ENCODE measurements around the gene OR51Q1.

Gene OR51Q1, protein sequence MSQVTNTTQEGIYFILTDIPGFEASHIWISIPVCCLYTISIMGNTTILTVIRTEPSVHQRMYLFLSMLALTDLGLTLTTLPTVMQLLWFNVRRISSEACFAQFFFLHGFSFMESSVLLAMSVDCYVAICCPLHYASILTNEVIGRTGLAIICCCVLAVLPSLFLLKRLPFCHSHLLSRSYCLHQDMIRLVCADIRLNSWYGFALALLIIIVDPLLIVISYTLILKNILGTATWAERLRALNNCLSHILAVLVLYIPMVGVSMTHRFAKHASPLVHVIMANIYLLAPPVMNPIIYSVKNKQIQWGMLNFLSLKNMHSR

DNA sequence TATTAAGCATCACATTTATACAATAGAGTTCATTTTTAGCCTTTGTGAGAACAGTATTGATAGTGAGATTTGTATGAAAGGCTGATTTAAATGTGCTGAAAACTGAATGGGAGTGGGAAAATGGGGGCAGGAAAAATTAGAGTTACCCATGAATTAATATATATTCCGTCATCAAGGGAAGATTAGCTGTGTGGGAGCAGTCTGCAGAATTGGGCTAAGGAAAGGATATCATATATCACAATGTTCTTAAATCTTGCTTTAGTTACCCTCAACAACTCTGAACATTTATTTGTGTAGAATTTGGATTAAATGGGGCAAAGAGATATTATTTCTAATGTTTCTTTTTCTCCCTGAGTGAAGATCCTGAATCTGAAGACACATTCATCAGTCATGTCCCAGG is at the start of gene OR51Q1:
Gene OR51Q1, plus strand, starts transcription at position 301 of the 400 bp plus-strand sequence. Its CDS starts 90 bp downstream, at position 391.
- FAIRE-seq (no peak), DNase-seq (ENCODE audit: insufficient read length, low spot score) (no peak)

DNA sequence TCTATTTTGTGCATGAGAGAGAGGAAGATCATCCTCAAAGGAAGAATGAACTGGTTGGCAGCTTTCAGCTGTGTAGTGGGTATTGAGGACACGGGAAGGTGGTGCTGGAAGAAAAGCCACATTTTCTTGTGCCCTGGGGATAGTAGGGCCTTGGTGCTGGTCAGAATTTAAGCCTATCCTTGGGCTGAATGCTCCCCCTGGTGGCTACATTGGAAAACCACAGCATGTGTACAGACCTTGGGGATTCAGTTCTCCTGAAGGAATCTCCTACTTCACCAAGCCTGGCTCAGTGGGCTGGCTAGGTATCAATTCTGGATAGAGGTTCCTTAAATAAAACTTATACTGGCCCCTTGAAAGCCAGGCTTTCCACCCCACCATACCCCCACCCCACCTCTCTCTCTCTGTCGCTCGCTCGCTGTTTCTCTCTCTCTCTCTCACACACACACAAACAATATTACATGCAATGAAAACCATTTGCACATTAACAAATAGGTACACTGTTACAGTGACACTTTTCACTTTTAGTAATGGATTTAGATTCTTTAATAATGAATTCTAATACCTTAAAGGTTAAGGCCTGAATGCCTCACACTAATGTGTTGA is 41.1 kb upstream of the OR51Q1 start:
- DNase-seq (ENCODE audit: insufficient read length, low spot score), result peak; percentile 33
- no peak for FAIRE-seq

DNA sequence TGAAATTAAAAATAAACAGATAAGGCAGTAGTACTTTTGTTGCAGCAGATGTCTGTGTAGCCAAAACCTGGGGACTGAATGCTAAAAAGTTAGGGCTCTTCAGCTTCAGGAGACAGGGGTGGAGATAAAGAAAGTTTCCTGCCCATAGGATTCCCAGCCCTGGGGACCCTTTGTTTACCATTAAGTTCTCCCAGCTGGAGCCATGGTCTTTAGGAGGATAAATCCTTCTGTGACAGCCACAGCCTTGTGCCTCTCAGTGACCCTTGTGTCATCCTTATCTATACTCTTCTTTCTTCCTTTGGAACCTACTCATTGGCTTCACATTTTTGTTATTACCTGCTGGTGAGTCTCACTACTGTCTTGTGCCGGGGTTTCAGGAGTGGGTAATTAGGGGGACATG is 38.3 kb upstream of the OR51Q1 start, which contains the start of gene OR51M1:
Gene OR51M1, plus strand, starts transcription at position 237 of the 400 bp plus-strand sequence. CDS start 5,587 bp downstream, outside the sequence.
- FAIRE-seq (no peak), DNase-seq (ENCODE audit: insufficient read length, low spot score) (no peak)

DNA sequence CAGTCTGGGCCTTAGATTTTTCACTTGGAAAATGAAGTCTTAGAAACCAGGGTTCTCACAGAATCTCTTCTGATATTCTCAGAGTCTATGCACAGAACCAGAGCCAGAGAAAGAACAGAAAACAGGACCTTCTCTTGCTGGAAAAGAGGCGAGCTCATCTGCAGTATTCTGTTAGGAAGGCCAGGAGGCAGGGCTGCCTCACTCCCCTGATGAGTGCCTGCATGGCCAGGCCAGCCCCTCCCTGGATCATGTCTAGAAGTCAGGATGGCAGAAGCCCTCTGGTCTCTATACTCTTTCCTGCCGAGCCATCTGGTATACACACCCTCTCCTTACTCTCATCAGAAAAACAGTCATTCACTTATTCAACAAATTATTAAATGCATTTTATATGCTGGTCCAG is 37.6 kb upstream of the OR51Q1 start:
- DNase-seq (ENCODE audit: insufficient read length, low spot score), result no peak
- no peak for FAIRE-seq

DNA sequence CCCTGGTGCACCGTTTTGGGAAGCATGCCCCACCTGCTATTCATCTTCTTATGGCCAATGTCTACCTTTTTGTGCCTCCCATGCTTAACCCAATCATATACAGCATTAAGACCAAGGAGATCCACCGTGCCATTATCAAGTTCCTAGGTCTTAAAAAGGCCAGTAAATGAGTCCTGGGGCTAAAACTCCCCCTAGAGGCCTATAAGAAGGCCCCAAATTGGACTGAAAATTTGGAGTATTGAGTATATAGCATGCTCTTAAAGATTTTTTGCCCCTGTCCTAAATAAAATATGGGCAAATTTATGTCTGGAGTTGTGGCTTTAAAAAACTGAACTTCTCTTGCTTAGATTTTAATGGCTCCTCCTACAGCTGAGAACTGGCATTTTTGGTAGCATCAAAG is 31.7 kb upstream of the OR51Q1 start:
- DNase-seq (ENCODE audit: insufficient read length, low spot score) (no peak), FAIRE-seq (no peak)

DNA sequence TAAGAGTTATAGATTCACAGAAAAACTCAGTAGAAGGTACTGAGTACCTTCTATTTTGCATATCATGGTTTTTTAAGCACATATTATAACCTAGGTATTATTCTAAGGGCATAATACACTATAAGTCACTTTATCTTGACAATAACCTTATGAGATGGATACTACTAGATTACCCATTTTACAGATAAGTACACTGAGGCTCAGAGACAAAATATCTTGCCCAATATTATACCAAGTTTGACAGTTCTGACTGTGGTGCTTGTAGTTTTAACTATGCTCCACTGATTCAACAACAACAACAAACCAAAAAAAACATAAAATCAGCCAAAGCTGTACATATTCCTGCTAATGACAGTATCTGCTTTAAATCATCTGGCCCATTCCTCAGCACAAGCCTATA is 27.8 kb upstream of the OR51Q1 start:
- no peak for FAIRE-seq
- DNase-seq (ENCODE audit: insufficient read length, low spot score), result no peak

DNA sequence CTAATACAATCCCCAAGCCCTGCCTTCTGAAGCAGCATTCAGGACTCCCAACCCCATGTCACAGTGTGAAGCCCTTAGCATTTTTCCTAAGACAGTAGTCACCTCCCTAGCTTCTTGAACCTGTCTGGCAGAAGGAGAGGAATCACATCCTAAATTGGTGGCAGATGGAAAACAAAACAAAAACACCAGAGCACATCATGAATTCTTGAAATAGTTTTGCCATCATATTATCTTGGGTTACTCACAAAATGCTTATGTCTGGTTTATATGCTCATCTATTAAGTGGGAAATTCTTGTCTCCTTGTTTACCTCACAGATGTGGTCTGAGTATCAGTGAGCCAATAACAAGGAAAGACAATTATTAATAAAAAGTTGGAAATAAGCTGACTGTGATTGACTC is 23.0 kb upstream of the OR51Q1 start:
- FAIRE-seq, result no peak

DNA sequence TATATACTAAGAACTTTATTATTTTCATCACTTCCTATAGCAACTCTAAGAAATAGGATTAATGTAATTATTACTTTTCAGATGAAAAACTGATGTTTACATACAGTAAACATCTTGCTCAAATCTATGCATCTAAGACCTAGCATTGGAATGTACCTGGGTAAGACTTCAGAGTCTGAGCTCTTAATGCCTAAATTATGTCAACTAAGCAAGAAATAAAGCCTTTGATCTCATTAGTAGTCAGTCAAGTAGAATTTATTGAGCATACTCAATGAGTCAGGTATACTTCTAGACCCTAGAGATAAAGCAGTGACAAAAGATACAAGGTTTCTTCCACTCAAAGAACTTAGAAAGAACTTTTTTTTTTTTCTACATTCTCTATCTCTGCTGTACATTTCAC is 16.7 kb upstream of the OR51Q1 start:
- no peak for DNase-seq (ENCODE audit: insufficient read length, low spot score)
- FAIRE-seq, result no peak

More for the DNA sequence above, 23.0 kb upstream of the OR51Q1 start:
- no peak for DNase-seq (ENCODE audit: insufficient read length, low spot score)

DNA sequence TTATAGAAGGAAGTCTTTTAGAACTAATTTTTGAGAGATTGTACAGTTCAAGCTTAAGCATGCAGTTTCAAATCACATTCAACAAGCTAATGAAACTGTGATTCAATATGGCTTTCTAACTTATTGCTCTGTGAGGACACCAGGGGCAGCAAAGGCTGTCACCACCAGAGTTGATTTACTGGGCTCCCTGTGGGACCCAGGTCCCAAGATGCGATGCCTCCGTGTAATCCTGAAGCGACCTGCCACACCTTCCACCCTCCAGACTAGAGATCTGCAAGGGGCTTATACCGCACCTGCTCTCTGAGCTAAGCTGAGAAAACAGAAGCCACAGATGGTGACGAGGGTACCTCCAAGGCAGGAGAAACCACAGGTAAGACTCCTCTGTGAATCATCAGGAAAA is 918 bp upstream of the OR51Q1 start:
- FAIRE-seq, result no peak
- no peak for DNase-seq (ENCODE audit: insufficient read length, low spot score)

DNA sequence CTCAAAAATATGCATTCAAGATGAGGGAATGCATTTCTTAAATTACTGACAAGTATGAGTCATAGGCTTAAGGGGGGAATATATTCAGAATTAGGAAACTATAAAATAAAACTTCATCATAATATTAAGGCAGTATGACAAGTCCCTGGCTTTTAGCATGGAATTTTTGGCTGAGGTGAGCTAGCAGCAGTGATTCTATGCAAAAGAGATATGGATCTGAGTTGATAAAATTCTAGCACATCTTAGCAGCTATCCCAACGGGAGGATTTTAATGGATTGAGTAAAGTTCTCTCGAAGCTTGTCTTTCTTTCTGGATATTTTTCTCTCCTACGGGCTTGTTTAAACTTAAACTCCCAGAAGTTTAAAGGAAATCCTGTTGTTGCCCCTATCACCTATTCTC is 1.2 kb downstream of the OR51Q1 start:
- DNase-seq (ENCODE audit: insufficient read length, low spot score) (no peak), FAIRE-seq (no peak)

DNA sequence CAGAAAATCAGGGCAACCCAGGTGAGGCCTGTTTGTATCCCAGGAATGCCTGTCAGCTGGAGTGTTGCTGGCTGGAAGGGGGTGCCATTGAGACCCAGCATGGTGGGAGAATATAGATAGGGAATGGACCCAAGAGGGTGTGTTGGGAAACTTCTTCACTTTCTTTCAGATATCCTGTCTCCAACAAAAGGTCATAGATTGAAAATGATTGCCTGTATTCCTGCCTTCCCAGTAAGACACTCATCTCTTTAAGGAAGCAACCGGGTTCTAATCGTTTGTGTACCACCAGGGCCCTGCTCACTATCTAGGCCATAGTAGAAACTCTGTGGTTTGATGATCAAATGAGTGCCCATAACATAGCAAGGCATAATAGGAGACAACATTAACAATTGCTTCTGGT is 19.5 kb downstream of the OR51Q1 start, which contains the start of gene OR51I1:
Gene OR51I1, minus strand, starts transcription at position 101 of the 400 bp plus-strand sequence. Its CDS starts 0 bp downstream, at position 101.
- DNase-seq (ENCODE audit: insufficient read length, low spot score), result no peak

DNA sequence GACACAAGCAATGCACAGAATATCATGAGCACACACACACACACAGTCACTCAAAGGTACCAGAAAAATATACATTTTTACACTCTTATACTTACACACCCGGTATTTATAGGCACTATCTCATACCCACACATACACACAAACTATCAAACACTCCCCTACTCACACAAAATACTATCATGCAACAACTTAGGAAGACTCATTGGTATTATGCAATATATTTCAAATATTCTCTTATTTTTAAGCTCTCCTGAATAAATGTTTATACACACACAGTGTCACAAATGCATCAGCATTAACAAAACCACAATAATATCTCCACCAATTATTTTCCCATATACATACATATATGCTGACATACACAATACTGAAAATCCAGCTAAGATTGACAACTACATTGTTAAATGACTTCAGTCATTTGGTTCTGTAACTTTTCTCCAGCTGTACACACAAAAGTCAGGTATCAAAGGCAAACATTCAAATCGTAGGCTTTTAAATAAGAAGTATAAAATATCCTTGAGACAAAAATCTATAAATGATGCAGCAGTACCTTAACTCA is 22.0 kb downstream of the OR51Q1 start:
- DNase-seq (ENCODE audit: insufficient read length, low spot score), result no peak
- no peak for FAIRE-seq

More for the DNA sequence above, 19.5 kb downstream of the OR51Q1 start, which contains the start of gene OR51I1:
- no peak for FAIRE-seq

DNA sequence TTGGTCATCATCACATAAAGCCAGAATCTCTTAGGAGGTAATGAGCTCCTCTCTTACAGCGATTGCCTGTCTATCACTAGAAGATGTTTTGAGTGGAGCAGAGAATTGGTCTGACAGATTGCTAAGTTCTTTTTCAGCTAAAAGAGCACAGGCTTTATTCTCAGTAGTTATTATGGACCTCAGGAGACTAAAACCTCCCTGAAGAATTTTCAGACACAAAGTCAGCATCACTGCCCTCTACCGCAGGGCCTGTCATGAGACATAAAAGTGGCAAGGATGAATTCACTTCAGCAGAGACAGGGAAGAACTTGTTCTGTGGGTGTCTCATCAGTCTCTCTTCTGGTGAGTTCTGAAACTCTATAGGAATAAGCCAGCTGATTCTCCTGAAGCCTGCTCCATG is 27.1 kb downstream of the OR51Q1 start, which contains the start of gene OR51I2:
Gene OR51I2, plus strand, starts transcription at position 301 of the 400 bp plus-strand sequence. CDS start 4,166 bp downstream, outside the sequence.
- DNase-seq (ENCODE audit: insufficient read length, low spot score), result no peak
- no peak for FAIRE-seq

DNA sequence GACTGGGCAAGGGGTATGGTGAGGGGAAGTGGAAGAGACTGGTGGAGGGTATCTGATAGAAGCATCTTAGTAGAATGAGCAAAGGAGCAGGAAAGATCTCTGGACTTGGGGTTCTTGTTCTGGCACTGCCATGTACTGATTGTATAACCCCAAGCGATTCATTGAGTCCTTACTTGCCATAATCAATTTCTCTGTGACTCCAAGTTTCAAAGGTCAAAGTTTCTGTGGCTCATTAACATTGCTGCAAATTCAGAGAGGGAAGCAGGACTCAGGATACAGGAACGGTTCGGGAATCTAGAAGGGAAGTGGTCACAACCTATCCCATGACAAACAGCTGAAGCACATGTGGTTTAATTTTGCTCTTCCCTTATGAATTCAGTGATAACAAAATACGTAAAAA is 27.5 kb downstream of the OR51Q1 start:
- no peak for DNase-seq (ENCODE audit: insufficient read length, low spot score)
- no peak for FAIRE-seq

DNA sequence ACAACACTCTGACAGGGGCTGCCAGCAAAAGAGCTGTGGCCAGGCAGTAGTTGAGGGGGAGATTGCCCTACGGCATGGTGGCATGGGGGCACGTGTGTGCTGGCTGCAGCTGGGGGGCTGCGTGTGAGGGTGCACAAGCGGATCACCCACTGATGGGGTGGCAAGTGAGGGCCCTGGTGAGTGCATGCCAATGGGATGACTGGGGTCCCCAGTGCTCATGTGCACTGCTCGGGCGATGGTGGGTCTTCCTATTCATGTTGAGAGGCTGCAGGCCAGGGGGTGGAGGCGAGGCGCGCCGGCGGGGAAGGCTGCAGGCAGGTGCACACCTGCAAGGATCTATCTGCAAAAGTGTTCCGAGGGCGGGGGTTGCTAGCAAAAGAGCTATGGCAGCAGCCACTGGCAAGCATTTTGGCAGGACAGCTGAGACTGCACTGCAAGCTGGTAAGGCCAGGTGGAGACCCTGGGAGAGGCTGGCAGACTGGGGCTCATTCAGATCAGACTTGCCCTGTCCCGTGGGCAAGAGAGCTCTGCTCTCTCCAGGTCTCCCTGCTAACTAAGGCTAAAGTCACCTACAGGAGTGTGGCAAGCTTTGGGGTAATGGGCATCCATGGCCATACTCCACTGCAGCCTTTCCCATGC is 39.2 kb downstream of the OR51Q1 start:
- FAIRE-seq (no peak), DNase-seq (ENCODE audit: insufficient read length, low spot score) (no peak)

DNA sequence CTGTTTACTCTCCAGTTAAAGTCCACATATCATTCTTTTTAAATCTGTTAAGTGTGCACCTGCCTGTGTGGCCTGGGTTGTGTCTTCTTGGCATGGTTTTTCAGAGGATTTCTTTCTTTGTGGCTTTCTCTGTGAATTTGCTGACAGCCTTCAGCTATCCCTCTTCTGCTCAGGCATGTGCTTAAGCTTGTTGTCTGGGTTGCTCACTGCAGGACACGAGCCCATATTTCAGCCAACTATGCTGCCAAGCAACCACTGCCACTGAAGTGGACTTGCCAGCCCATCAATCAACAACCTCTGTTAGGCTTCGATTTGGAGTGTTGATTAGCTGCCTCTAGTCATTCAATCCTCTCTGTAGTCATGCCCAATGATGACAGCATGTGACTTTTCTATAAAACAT is 45.6 kb downstream of the OR51Q1 start:
- no peak for FAIRE-seq
- DNase-seq (ENCODE audit: insufficient read length, low spot score), result no peak

Data from HTR-8/SVneo (cell line).